ENCODE results near the gene SMYD3. TPM values are rescaled to one million over a fixed set of nuclear protein-coding genes. Genes with fewer than 3 reads are reported as not detected.

The SMYD3 gene
- total RNA-seq, 1 donor from 2014 or later = 22.3 TPM

DNA sequence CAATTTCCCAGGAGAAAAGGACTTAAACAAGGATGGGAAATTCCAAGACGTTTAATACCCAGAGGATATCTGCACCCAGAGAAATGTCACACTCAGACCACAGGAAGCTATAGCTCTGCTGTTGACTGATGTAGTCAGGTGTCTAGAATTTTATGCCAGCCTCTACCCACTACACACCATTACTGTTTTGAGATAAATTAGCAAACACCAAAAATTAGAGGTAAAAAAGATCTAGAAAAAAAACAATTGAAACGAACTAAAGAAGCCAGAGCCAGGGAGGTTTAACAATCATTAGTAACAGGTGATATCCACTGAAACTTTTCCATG lies 519.9 kb downstream of the SMYD3 start:
- intact Hi-C loops (cut with DNase I) = no loop called here
- Histone ChIP-seq H3K4me3 (no peak overlapping the region), H3K4me1 (peaks cover 15% of the 10 kb centered on the region), H3K9me3 (no peaks in the 10 kb centered on the region), H3K27me3 (no peaks in the 10 kb centered on the region), H3K27ac (no peak overlapping the region), H3K36me3 (no peaks in the 10 kb centered on the region)
- DNase-seq (ENCODE audit: extremely low spot score in 2 of 2) = no peak
- TF ChIP-seq, protein P1, sequence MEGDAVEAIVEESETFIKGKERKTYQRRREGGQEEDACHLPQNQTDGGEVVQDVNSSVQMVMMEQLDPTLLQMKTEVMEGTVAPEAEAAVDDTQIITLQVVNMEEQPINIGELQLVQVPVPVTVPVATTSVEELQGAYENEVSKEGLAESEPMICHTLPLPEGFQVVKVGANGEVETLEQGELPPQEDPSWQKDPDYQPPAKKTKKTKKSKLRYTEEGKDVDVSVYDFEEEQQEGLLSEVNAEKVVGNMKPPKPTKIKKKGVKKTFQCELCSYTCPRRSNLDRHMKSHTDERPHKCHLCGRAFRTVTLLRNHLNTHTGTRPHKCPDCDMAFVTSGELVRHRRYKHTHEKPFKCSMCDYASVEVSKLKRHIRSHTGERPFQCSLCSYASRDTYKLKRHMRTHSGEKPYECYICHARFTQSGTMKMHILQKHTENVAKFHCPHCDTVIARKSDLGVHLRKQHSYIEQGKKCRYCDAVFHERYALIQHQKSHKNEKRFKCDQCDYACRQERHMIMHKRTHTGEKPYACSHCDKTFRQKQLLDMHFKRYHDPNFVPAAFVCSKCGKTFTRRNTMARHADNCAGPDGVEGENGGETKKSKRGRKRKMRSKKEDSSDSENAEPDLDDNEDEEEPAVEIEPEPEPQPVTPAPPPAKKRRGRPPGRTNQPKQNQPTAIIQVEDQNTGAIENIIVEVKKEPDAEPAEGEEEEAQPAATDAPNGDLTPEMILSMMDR (IDR thresholded peaks at IDR 0.05) = no peak
- TF ChIP-seq POLR2A (IDR thresholded peaks at IDR 0.05) (no peak), POLR2AphosphoS5 (IDR thresholded peaks at IDR 0.05; ENCODE audit: insufficient read depth in 1 of 2, low read depth in 1 of 2) (no peak)

GRCh38 chr1:245986404-245987218 lies 520.5 kb downstream of the SMYD3 start:
- DNase-seq (ENCODE audit: extremely low spot score in 2 of 2) = no peak
- Histone ChIP-seq H3K27ac (no peak overlapping the region), H3K4me3 (no peak overlapping the region), H3K36me3 (no peaks in the 10 kb centered on the region), H3K4me1 (peaks cover 15% of the 10 kb centered on the region), H3K27me3 (no peaks in the 10 kb centered on the region), H3K9me3 (no peaks in the 10 kb centered on the region)
- TF ChIP-seq POLR2A (IDR thresholded peaks at IDR 0.05) = no peak
- TF ChIP-seq, protein P1 (IDR thresholded peaks at IDR 0.05) = no peak
- peak in 1 of 2 donors; percentile 29 for TF ChIP-seq POLR2AphosphoS5 (IDR thresholded peaks at IDR 0.05; ENCODE audit: insufficient read depth in 1 of 2, low read depth in 1 of 2)
- intact Hi-C loops (cut with DNase I) = no loop called here

- TF ChIP-seq, protein P1 (IDR thresholded peaks at IDR 0.05) = no peak
- TF ChIP-seq POLR2AphosphoS5 (IDR thresholded peaks at IDR 0.05; ENCODE audit: insufficient read depth in 1 of 2, low read depth in 1 of 2) (no peak), POLR2A (IDR thresholded peaks at IDR 0.05) (no peak)
- no peak overlapping the region for H3K4me3 ChIP-seq
- intact Hi-C loops (cut with DNase I) = no loop called here
Observed at GRCh38 chr1:245984390-245985155, 522.5 kb downstream of the SMYD3 start.

DNA sequence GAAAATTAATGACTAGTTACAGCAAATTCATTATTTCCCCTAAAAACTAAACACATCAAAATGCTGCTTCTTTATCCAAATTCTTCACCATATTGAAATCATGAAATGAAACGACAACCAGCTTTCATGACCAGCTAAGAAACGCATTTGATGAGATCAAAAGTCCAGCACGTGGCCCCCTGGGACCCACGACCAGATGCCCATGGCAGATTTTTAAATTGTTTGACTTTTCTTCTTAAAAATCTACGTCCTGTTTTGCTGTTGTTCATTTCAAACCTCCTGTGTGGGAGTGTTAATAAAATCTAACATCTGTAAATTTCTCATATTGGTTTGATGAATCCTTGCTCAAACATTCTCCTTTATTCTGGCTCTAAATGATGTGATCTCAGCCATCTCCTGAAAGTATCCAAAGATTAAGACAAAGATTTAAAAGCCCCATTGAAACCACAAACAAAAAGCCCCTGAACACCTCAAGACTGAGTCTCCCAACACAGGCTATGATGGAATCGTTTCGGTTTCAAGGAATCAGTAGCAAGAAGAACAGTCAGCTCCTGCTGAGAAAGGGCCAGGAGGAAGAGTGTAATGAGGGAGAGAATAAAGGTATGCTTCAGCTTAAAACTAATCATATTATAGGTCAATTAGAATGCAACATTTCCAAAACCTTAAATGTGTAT lies 523.6 kb downstream of the SMYD3 start:
- no peak overlapping the region for H3K27ac ChIP-seq
- no peaks in the 10 kb centered on the region for H3K36me3 ChIP-seq
- no peak for DNase-seq (ENCODE audit: extremely low spot score in 2 of 2)
- no peaks in the 10 kb centered on the region for H3K27me3 ChIP-seq
- peaks cover 15% of the 10 kb centered on the region for H3K4me1 ChIP-seq
- TF ChIP-seq POLR2AphosphoS5 (IDR thresholded peaks at IDR 0.05; ENCODE audit: insufficient read depth in 1 of 2, low read depth in 1 of 2) (no peak), POLR2A (IDR thresholded peaks at IDR 0.05) (no peak)
- TF ChIP-seq, protein P1 (IDR thresholded peaks at IDR 0.05) = no peak
- H3K4me3 ChIP-seq = no peak overlapping the region
- intact Hi-C loops (cut with DNase I) = no loop called here
- H3K9me3 ChIP-seq = no peaks in the 10 kb centered on the region

More at GRCh38 chr1:245984390-245985155, 522.5 kb downstream of the SMYD3 start:
- H3K27ac ChIP-seq = no peak overlapping the region
- DNase-seq (ENCODE audit: extremely low spot score in 2 of 2) = no peak
- no peaks in the 10 kb centered on the region for H3K27me3 ChIP-seq
- no peaks in the 10 kb centered on the region for H3K36me3 ChIP-seq
- no peaks in the 10 kb centered on the region for H3K9me3 ChIP-seq
- peaks cover 15% of the 10 kb centered on the region for H3K4me1 ChIP-seq
